HepG2 (cell line): Measurements from ENCODE around the gene COL18A1. TPM values are rescaled to one million over a fixed set of nuclear protein-coding genes. Genes with fewer than 3 reads are reported as not detected.
A peak's percentile ranks its signal among the peaks of the same experiment; 100 is the strongest.

ENCODE experiments used
- RFXAP ChIP-seq: sonication (generic); formaldehyde crosslinking; IDR thresholded peaks from 2 replicates; pipeline ENCODE4 v1.4.0; 2020; ENCODE audit warnings: missing genetic modification reagents, borderline replicate concordance
- TBP ChIP-seq: sonication (generic); formaldehyde crosslinking; IDR thresholded peaks from 2 replicates; pipeline ENCODE4 v1.5.0; 2020; ENCODE audit warnings: missing genetic modification reagents
- ZEB1 ChIP-seq: IDR thresholded peaks from 2 replicates; pipeline ENCODE4 v1.6.1; 2012; ENCODE audit warnings: mild to moderate bottlenecking, low read depth, inconsistent platforms; ENCODE audit not compliant: insufficient replicate concordance
- ZNF207 ChIP-seq: fragments of 450-650 bp; IDR thresholded peaks from 2 replicates; pipeline ENCODE4 v1.6.1; 2016; ENCODE audit warnings: antibody characterized with exemption, borderline replicate concordance
- ZNF235 ChIP-seq: sonication (generic); formaldehyde crosslinking; IDR thresholded peaks from 2 replicates; pipeline ENCODE4 v1.8.1; 2023; ENCODE audit warnings: mild to moderate bottlenecking, missing genetic modification reagents, borderline replicate concordance
- ZNF281 ChIP-seq: sonication (generic); formaldehyde crosslinking; IDR thresholded peaks from 2 replicates; pipeline ENCODE4 v1.4.0; 2020; ENCODE audit warnings: missing genetic modification reagents, borderline replicate concordance
- ZNF292 ChIP-seq: sonication (generic); formaldehyde crosslinking; IDR thresholded peaks from 2 replicates; pipeline ENCODE4 v1.8.1; 2022; ENCODE audit warnings: mild to moderate bottlenecking, low read depth, missing genetic modification reagents, borderline replicate concordance
- ZNF296 ChIP-seq: sonication (generic); formaldehyde crosslinking; conservative IDR thresholded peaks from 2 replicates; pipeline ENCODE4 v1.5.0; 2020; ENCODE audit warnings: mild to moderate bottlenecking, missing genetic modification reagents
- ZNF3 ChIP-seq: IDR thresholded peaks from 2 replicates; pipeline ENCODE4 v1.7.0; 2017; ENCODE audit warnings: inconsistent platforms
- ZNF430 ChIP-seq: sonication (generic); formaldehyde crosslinking; IDR thresholded peaks from 2 replicates; pipeline ENCODE4 v1.9.0; 2021; ENCODE audit warnings: mild to moderate bottlenecking, missing genetic modification reagents
- ZNF614 ChIP-seq: IDR thresholded peaks from 2 replicates; pipeline ENCODE4 v1.6.1; 2018; ENCODE audit warnings: missing biosample characterization, missing genetic modification reagents, inconsistent platforms, borderline replicate concordance
- ZNF891 ChIP-seq: sonication (generic); formaldehyde crosslinking; IDR thresholded peaks from 2 replicates; pipeline ENCODE4 v1.5.0; 2020; ENCODE audit warnings: mild to moderate bottlenecking, missing genetic modification reagents
- polyA plus RNA-seq, 8 experiments: library from polyadenylated mRNA; depleted of rRNA in 3 of 8; stranded (reverse) in 7 of 8; unstranded in 1 of 8; fragments of >200 nt; fragmentation: Illumina TruSeq in 4 of 8; extraction: Trizol in 4 of 8; gene quantifications; 2 replicates each; pipeline versions ENCODE4 v1.2.1 to v1.2.3, GENCODE V29; 2011 to 2016; ENCODE audit warnings: low read depth in 4 of 8, missing spikeins in 1 of 8, mixed read lengths in 1 of 8; ENCODE audit not compliant: insufficient read depth in 1 of 8
- total RNA-seq, 5 experiments: library from RNA; depleted of rRNA; stranded (reverse); fragments of >200 nt; fragmentation: Illumina TruSeq; extraction: Trizol; gene quantifications; 2 replicates each; pipeline ENCODE4 v1.2.3, GENCODE V29; 2016; ENCODE audit warnings: low read depth in 1 of 5
- TF ChIP-seq, protein P1 (sequence below): sonication (generic); formaldehyde crosslinking; IDR thresholded peaks from 2 replicates; pipeline ENCODE4 v1.5.1; 2020; ENCODE audit warnings: missing genetic modification reagents, mild to moderate bottlenecking, borderline replicate concordance
- TF ChIP-seq, protein P2 (sequence below): IDR thresholded peaks from 2 replicates; pipeline ENCODE4 v1.6.1; 2016; ENCODE audit warnings: low read depth, missing genetic modification reagents, missing compliant biosample characterization
- TF ChIP-seq, protein P3 (sequence below): sonication (generic); formaldehyde crosslinking; IDR thresholded peaks from 2 replicates; pipeline ENCODE4 v1.4.0; 2020; ENCODE audit warnings: mild to moderate bottlenecking, missing genetic modification reagents

COL18A1 gene
- total and polyA plus RNA-seq, 2 of the 13 experiments (the other 11 are each of a cell fraction or from before 2014, with no cell fraction given) = 79.0 to 102 TPM

DNA sequence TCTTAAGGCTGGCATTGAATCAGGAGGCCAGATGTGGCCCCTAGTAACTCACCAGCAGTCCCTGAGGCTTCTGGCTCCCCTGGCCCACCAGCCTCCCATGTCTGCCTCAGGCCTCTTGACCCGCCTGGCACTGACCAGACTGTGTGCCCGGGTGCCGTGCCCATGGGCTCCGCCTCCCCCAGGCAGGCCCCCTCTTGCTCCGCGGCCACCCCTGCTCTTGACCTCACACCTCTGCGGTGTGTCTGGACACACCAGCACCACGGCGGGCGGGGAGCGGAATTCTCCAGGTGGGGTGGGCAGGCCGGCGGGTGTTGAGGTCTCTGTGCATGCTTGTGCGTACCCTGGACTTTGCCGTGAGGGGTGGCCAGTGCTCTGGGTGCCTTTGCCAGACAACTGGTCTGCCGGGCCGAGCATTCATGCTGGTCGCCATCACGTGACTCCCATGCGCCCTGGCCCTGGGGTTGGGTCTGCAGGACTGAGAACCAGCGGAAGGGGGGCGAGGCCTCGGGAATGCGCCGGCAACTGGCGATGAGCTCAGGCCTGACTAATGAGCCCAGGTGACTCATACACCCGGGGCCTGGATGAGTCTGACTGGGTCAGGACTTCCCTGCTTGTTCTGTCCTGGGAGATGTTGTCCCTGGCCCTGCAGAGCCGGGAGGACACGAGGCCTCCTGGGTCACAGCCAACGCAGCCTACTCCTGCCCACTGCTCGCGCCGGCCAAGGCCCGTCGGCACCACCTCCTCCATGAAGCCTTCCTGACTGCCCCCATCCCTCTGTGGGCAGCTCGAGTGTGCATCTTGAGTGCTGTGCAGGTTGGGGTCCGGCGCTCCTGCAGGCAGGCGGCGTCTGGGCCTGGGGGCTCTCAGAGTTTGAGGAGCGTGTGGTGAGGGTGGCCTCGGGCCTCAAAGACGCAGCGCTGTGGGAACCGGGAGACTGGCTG, 22.6 kb downstream of the COL18A1 start (continued):
- TF ChIP-seq, protein P1, sequence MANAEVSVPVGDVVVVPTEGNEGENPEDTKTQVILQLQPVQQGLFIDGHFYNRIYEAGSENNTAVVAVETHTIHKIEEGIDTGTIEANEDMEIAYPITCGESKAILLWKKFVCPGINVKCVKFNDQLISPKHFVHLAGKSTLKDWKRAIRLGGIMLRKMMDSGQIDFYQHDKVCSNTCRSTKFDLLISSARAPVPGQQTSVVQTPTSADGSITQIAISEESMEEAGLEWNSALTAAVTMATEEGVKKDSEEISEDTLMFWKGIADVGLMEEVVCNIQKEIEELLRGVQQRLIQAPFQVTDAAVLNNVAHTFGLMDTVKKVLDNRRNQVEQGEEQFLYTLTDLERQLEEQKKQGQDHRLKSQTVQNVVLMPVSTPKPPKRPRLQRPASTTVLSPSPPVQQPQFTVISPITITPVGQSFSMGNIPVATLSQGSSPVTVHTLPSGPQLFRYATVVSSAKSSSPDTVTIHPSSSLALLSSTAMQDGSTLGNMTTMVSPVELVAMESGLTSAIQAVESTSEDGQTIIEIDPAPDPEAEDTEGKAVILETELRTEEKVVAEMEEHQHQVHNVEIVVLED (CRISPR knock-in tag) = peak; percentile 70
- 0 out of 2 replicates have a peak, but pooled peaks have one; percentile 75 for TF ChIP-seq ZNF430 (CRISPR knock-in tag)
- peak; percentile 90; the same call in 1 of the 2 replicates for TF ChIP-seq ZNF207
- no peak; the same call in 1 of the 2 replicates for TF ChIP-seq ZNF891 (CRISPR knock-in tag)
- TF ChIP-seq TBP (CRISPR knock-in tag) = no peak
- peak; percentile 61; the same call in 1 of the 2 replicates for TF ChIP-seq ZNF292 (CRISPR knock-in tag)
- peak; percentile 64; the same call in 1 of the 2 replicates for TF ChIP-seq ZNF614 (CRISPR knock-in tag)
- no peak; the same call in 1 of the 2 replicates for TF ChIP-seq ZNF235
- TF ChIP-seq, protein P2, sequence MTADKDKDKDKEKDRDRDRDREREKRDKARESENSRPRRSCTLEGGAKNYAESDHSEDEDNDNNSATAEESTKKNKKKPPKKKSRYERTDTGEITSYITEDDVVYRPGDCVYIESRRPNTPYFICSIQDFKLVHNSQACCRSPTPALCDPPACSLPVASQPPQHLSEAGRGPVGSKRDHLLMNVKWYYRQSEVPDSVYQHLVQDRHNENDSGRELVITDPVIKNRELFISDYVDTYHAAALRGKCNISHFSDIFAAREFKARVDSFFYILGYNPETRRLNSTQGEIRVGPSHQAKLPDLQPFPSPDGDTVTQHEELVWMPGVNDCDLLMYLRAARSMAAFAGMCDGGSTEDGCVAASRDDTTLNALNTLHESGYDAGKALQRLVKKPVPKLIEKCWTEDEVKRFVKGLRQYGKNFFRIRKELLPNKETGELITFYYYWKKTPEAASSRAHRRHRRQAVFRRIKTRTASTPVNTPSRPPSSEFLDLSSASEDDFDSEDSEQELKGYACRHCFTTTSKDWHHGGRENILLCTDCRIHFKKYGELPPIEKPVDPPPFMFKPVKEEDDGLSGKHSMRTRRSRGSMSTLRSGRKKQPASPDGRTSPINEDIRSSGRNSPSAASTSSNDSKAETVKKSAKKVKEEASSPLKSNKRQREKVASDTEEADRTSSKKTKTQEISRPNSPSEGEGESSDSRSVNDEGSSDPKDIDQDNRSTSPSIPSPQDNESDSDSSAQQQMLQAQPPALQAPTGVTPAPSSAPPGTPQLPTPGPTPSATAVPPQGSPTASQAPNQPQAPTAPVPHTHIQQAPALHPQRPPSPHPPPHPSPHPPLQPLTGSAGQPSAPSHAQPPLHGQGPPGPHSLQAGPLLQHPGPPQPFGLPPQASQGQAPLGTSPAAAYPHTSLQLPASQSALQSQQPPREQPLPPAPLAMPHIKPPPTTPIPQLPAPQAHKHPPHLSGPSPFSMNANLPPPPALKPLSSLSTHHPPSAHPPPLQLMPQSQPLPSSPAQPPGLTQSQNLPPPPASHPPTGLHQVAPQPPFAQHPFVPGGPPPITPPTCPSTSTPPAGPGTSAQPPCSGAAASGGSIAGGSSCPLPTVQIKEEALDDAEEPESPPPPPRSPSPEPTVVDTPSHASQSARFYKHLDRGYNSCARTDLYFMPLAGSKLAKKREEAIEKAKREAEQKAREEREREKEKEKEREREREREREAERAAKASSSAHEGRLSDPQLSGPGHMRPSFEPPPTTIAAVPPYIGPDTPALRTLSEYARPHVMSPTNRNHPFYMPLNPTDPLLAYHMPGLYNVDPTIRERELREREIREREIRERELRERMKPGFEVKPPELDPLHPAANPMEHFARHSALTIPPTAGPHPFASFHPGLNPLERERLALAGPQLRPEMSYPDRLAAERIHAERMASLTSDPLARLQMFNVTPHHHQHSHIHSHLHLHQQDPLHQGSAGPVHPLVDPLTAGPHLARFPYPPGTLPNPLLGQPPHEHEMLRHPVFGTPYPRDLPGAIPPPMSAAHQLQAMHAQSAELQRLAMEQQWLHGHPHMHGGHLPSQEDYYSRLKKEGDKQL (CRISPR knock-in tag) = no peak; the same call in 1 of the 2 replicates
- peak; percentile 48; the same call in 1 of the 2 replicates for TF ChIP-seq ZNF281 (CRISPR knock-in tag)
- TF ChIP-seq, protein P3, sequence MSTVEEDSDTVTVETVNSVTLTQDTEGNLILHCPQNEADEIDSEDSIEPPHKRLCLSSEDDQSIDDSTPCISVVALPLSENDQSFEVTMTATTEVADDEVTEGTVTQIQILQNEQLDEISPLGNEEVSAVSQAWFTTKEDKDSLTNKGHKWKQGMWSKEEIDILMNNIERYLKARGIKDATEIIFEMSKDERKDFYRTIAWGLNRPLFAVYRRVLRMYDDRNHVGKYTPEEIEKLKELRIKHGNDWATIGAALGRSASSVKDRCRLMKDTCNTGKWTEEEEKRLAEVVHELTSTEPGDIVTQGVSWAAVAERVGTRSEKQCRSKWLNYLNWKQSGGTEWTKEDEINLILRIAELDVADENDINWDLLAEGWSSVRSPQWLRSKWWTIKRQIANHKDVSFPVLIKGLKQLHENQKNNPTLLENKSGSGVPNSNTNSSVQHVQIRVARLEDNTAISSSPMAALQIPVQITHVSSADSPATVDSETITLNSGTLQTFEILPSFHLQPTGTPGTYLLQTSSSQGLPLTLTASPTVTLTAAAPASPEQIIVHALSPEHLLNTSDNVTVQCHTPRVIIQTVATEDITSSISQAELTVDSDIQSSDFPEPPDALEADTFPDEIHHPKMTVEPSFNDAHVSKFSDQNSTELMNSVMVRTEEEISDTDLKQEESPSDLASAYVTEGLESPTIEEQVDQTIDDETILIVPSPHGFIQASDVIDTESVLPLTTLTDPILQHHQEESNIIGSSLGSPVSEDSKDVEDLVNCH (CRISPR knock-in tag) = no peak
- TF ChIP-seq RFXAP (CRISPR knock-in tag) = peak; percentile 87
- TF ChIP-seq ZNF3 (CRISPR knock-in tag) = 0 out of 2 replicates have a peak, but pooled peaks have one; percentile 25
- no peak for TF ChIP-seq ZEB1
- TF ChIP-seq ZNF296 = peak; percentile 71; the same call in 1 of the 2 replicates
